Natural killer cell (primary cell): ENCODE data around the gene GLDC. TPM values are rescaled to one million over a fixed set of nuclear protein-coding genes. Genes with fewer than 3 reads are reported as not detected.

Experiments
- ATAC-seq, 3 donors: fragments of 150-1000 bp in 2 of 3; fragments of 200-7000 bp in 1 of 3; cut with Tn5 transposase; 1 replicate in 1 of 3; 2 replicates in 2 of 3; pipeline ENCODE4 v1.10.0; 2021; ENCODE audit warnings: mild to moderate bottlenecking in 2 of 3, moderate library complexity in 2 of 3
- DNase-seq, 2 donors: peaks; one replicate each; pipeline versions ENCODE4 v3.0.0 to v3.0.0-alpha.2; 2013 to 2021; ENCODE audit warnings: mixed read lengths in 1 of 2
- H3K27ac ChIP-seq: one replicate; pipeline ENCODE4 v1.5.1; 2013; ENCODE audit warnings: mild to moderate bottlenecking, low read length
- H3K27me3 ChIP-seq: one replicate; pipeline ENCODE4 v1.6.1; 2013; ENCODE audit warnings: low read length; ENCODE audit not compliant: control insufficient read depth, insufficient read depth
- H3K36me3 ChIP-seq: one replicate; pipeline ENCODE4 v1.6.1; 2013; ENCODE audit warnings: low read length; ENCODE audit not compliant: control insufficient read depth, insufficient read depth
- H3K4me1 ChIP-seq: one replicate; pipeline ENCODE4 v1.6.1; 2013; ENCODE audit warnings: low read length; ENCODE audit not compliant: control insufficient read depth, insufficient read depth
- H3K4me3 ChIP-seq: one replicate; pipeline ENCODE4 v1.5.1; 2013; ENCODE audit warnings: low read length
- H3K9me3 ChIP-seq: one replicate; pipeline ENCODE4 v1.6.1; 2013; ENCODE audit warnings: low read length; ENCODE audit not compliant: control insufficient read depth, insufficient read depth
- H3K27ac Mint-ChIP-seq, 2 donors: one replicate each; pipeline ENCODE4 v1.8.0; 2022; ENCODE audit warnings: mild to moderate bottlenecking in 2 of 2, mixed read lengths in 2 of 2, moderate library complexity in 1 of 2
- H3K27me3 Mint-ChIP-seq, 2 donors: one replicate each; pipeline ENCODE4 v1.8.0; 2022; ENCODE audit warnings: low read depth in 2 of 2, mixed read lengths in 2 of 2
- H3K36me3 Mint-ChIP-seq: one replicate; pipeline ENCODE4 v1.8.0; 2022; ENCODE audit warnings: mixed read lengths
- H3K4me1 Mint-ChIP-seq, 2 donors: one replicate each; pipeline ENCODE4 v1.8.0; 2022; ENCODE audit warnings: mixed read lengths in 2 of 2
- H3K4me3 Mint-ChIP-seq: one replicate; pipeline ENCODE4 v1.8.0; 2022; ENCODE audit warnings: mild to moderate bottlenecking, moderate library complexity, mixed read lengths
- H3K9me3 Mint-ChIP-seq, 2 donors: one replicate each; pipeline ENCODE4 v1.8.0; 2022; ENCODE audit warnings: mixed read lengths in 2 of 2
- CTCF ChIP-seq: fragments of 200-600 bp; IDR thresholded peaks from one replicate; pipeline ENCODE4 v1.8.0; 2022; ENCODE audit warnings: antibody characterized with exemption
- WGBS: methylation state at CpG from one replicate; pipeline ENCODE4 v1.1.7; 2013; ENCODE audit warnings: missing lambda C conversion rate; ENCODE audit not compliant: insufficient coverage; 5-methylcytosine and 5-hydroxymethylcytosine counted together
- intact Hi-C: fragments of 100-400 bp; cut with micrococcal nuclease; formaldehyde crosslinking; loops from one replicate; pipeline ENCODE4 v1.14.2; 2022
- total RNA-seq, 4 donors: library from RNA; stranded (reverse); fragments of 120-200 nt in 1 of 4; gene quantifications; one replicate each; pipeline versions ENCODE4 v1.2.3 to v1.2.4, GENCODE V29; 2013 to 2022

Gene GLDC
- total RNA-seq, 3 donors from 2014 or later (not counting 1 experiment from before 2014, with no cell fraction given): 1.3 to 4.6 TPM; not detected in 1

- no peak for ATAC-seq
Observed at GRCh38 chr9:6605202-6605601, 40.3 kb downstream of the GLDC start.

GRCh38 chr9:6600426-6600825 is 45.1 kb downstream of the GLDC start:
- Mint-ChIP-seq H3K4me1 (no peaks in the 10 kb centered on the region), H3K4me3 (no peak overlapping the region), H3K27me3 (peaks cover 2 to 9% of the 10 kb centered on the region in 2 donors), H3K36me3 (no peaks in the 10 kb centered on the region), H3K27ac (no peak overlapping the region), H3K9me3 (no peaks in the 10 kb centered on the region)
- Histone ChIP-seq H3K27me3 (no peaks in the 10 kb centered on the region), H3K4me1 (no peaks in the 10 kb centered on the region), H3K9me3 (no peaks in the 10 kb centered on the region), H3K4me3 (no peak overlapping the region), H3K27ac (no peak overlapping the region), H3K36me3 (no peaks in the 10 kb centered on the region)
- intact Hi-C loops: no loop called here
- no peak for ATAC-seq
- WGBS: 96% methylated on average over 4 of the region's 4 CpGs
- no peak for DNase-seq
- TF ChIP-seq CTCF: no peak

More at GRCh38 chr9:6605202-6605601, 40.3 kb downstream of the GLDC start:
- Histone ChIP-seq H3K4me1 (no peaks in the 10 kb centered on the region), H3K27me3 (no peaks in the 10 kb centered on the region), H3K9me3 (no peaks in the 10 kb centered on the region), H3K4me3 (no peak overlapping the region), H3K27ac (no peak overlapping the region), H3K36me3 (no peaks in the 10 kb centered on the region)
- no peak overlapping the region for H3K4me3 Mint-ChIP-seq
- no peak overlapping the region for H3K27ac Mint-ChIP-seq
- intact Hi-C loops: no loop called here
- H3K9me3 Mint-ChIP-seq: no peaks in the 10 kb centered on the region
- 78% methylated on average over 5 of the region's 5 CpGs for WGBS
- DNase-seq: no peak
- no peaks in the 10 kb centered on the region for H3K36me3 Mint-ChIP-seq
- no peak for TF ChIP-seq CTCF
- H3K4me1 Mint-ChIP-seq: no peaks in the 10 kb centered on the region
- H3K27me3 Mint-ChIP-seq: peaks cover 3 to 9% of the 10 kb centered on the region in 2 donors

- 97% methylated on average over 5 of the region's 5 CpGs for WGBS
- intact Hi-C loops: no loop called here
- Mint-ChIP-seq H3K36me3 (no peaks in the 10 kb centered on the region), H3K9me3 (no peaks in the 10 kb centered on the region), H3K4me3 (no peak overlapping the region), H3K27ac (no peak overlapping the region), H3K4me1 (no peaks in the 10 kb centered on the region), H3K27me3 (peaks cover 0 to 9% of the 10 kb centered on the region in 2 donors)
- no peaks in the 10 kb centered on the region for H3K27me3 ChIP-seq
- no peaks in the 10 kb centered on the region for H3K9me3 ChIP-seq
- ATAC-seq: no peak
- H3K4me1 ChIP-seq: no peaks in the 10 kb centered on the region
- H3K36me3 ChIP-seq: no peaks in the 10 kb centered on the region
- DNase-seq: no peak
- H3K4me3 ChIP-seq: no peak overlapping the region
- no peak overlapping the region for H3K27ac ChIP-seq
- no peak for TF ChIP-seq CTCF
Observed at GRCh38 chr9:6600006-6600405, 45.5 kb downstream of the GLDC start.

GRCh38 chr9:6598249-6598725 is 47.2 kb downstream of the GLDC start:
- ATAC-seq: no peak
- no peak overlapping the region for H3K4me3 ChIP-seq
- no CpG with 5 or more reads among the region's 4 CpGs for WGBS
- no peaks in the 10 kb centered on the region for H3K36me3 ChIP-seq
- no peaks in the 10 kb centered on the region for H3K27me3 Mint-ChIP-seq
- no peak overlapping the region for H3K27ac Mint-ChIP-seq
- DNase-seq: no peak
- no peak overlapping the region for H3K4me3 Mint-ChIP-seq
- no peak for TF ChIP-seq CTCF
- no peaks in the 10 kb centered on the region for H3K4me1 Mint-ChIP-seq
- intact Hi-C loops: no loop called here
- H3K27ac ChIP-seq: no peak overlapping the region
- H3K36me3 Mint-ChIP-seq: no peaks in the 10 kb centered on the region
- no peaks in the 10 kb centered on the region for H3K9me3 ChIP-seq
- no peaks in the 10 kb centered on the region for H3K27me3 ChIP-seq
- no peaks in the 10 kb centered on the region for H3K4me1 ChIP-seq
- no peaks in the 10 kb centered on the region for H3K9me3 Mint-ChIP-seq
